Osteocyte (in vitro differentiated cells): Measurements from ENCODE around the gene CCDC121. TPM values are rescaled to one million over a fixed set of nuclear protein-coding genes. Genes with fewer than 3 reads are reported as not detected.

Source experiments
- DNase-seq: peaks from one replicate; pipeline ENCODE4 v3.0.0; 2021; ENCODE audit warnings: mixed read lengths; ENCODE audit not compliant: unreplicated experiment; ENCODE audit errors: extremely low spot score
- H3K27ac Mint-ChIP-seq: one replicate; pipeline ENCODE4 v1.8.0; 2021; ENCODE audit warnings: mild to moderate bottlenecking, mixed read lengths; ENCODE audit not compliant: unreplicated experiment
- H3K27me3 Mint-ChIP-seq: one replicate; pipeline ENCODE4 v1.8.0; 2021; ENCODE audit warnings: mixed read lengths; ENCODE audit not compliant: unreplicated experiment
- H3K36me3 Mint-ChIP-seq: one replicate; pipeline ENCODE4 v1.8.0; 2021; ENCODE audit warnings: mixed read lengths; ENCODE audit not compliant: unreplicated experiment
- H3K4me1 Mint-ChIP-seq: one replicate; pipeline ENCODE4 v1.8.0; 2021; ENCODE audit warnings: mixed read lengths; ENCODE audit not compliant: unreplicated experiment
- H3K4me3 Mint-ChIP-seq: one replicate; pipeline ENCODE4 v1.8.0; 2021; ENCODE audit warnings: mild to moderate bottlenecking, moderate library complexity, mixed read lengths; ENCODE audit not compliant: unreplicated experiment
- H3K9me3 Mint-ChIP-seq: one replicate; pipeline ENCODE4 v1.8.0; 2021; ENCODE audit warnings: mixed read lengths; ENCODE audit not compliant: unreplicated experiment
- CTCF ChIP-seq: fragments of 200-600 bp; sonication (generic); IDR thresholded peaks from 2 replicates; pipeline ENCODE4 v1.5.0; 2021; ENCODE audit warnings: antibody characterized with exemption, mild to moderate bottlenecking, moderate library complexity
- total RNA-seq: library from RNA; stranded (reverse); gene quantifications from 2 replicates; pipeline ENCODE4 v1.2.1, GENCODE V29; 2021

Gene CCDC121
- total RNA-seq, 1 donor from 2014 or later, result 2.5 TPM

GRCh38 chr2:27655155-27655951 lies 26.5 kb upstream of the CCDC121 start:
- no peak overlapping the region for H3K27ac Mint-ChIP-seq
- no peak for TF ChIP-seq CTCF
- H3K4me3 Mint-ChIP-seq, result no peak overlapping the region
- H3K9me3 Mint-ChIP-seq, result no peaks in the 10 kb centered on the region
- peaks cover 56% of the 10 kb centered on the region for H3K36me3 Mint-ChIP-seq
- no peaks in the 10 kb centered on the region for H3K27me3 Mint-ChIP-seq
- no peak for DNase-seq
- no peaks in the 10 kb centered on the region for H3K4me1 Mint-ChIP-seq

- H3K27ac Mint-ChIP-seq, result no peak overlapping the region
- no peaks in the 10 kb centered on the region for H3K9me3 Mint-ChIP-seq
- no peak for TF ChIP-seq CTCF
- no peaks in the 10 kb centered on the region for H3K4me1 Mint-ChIP-seq
- no peaks in the 10 kb centered on the region for H3K27me3 Mint-ChIP-seq
- peaks cover 56% of the 10 kb centered on the region for H3K36me3 Mint-ChIP-seq
- no peak overlapping the region for H3K4me3 Mint-ChIP-seq
- no peak for DNase-seq
Measured at GRCh38 chr2:27653397-27653796, 24.6 kb upstream of the CCDC121 start.

- Mint-ChIP-seq H3K4me1 (no peaks in the 10 kb centered on the region), H3K4me3 (no peak overlapping the region), H3K9me3 (no peaks in the 10 kb centered on the region), H3K36me3 (peaks cover 55% of the 10 kb centered on the region), H3K27me3 (no peaks in the 10 kb centered on the region), H3K27ac (no peak overlapping the region)
- no peak for DNase-seq
- no peak for TF ChIP-seq CTCF
Measured at GRCh38 chr2:27652790-27653189, 24.0 kb upstream of the CCDC121 start.

GRCh38 chr2:27652341-27652740 lies 23.5 kb upstream of the CCDC121 start:
- no peak overlapping the region for H3K4me3 Mint-ChIP-seq
- DNase-seq, result no peak
- peaks cover 53% of the 10 kb centered on the region for H3K36me3 Mint-ChIP-seq
- H3K27ac Mint-ChIP-seq, result no peak overlapping the region
- H3K27me3 Mint-ChIP-seq, result no peaks in the 10 kb centered on the region
- no peak for TF ChIP-seq CTCF
- H3K4me1 Mint-ChIP-seq, result no peaks in the 10 kb centered on the region
- H3K9me3 Mint-ChIP-seq, result no peaks in the 10 kb centered on the region

GRCh38 chr2:27651056-27651455 lies 22.2 kb upstream of the CCDC121 start:
- H3K9me3 Mint-ChIP-seq, result no peaks in the 10 kb centered on the region
- no peak for DNase-seq
- H3K27me3 Mint-ChIP-seq, result no peaks in the 10 kb centered on the region
- no peaks in the 10 kb centered on the region for H3K4me1 Mint-ChIP-seq
- H3K27ac Mint-ChIP-seq, result no peak overlapping the region
- H3K4me3 Mint-ChIP-seq, result no peak overlapping the region
- peaks cover 45% of the 10 kb centered on the region for H3K36me3 Mint-ChIP-seq
- no peak for TF ChIP-seq CTCF
